ENCODE measurements around the gene MYOCOS. TPM values are rescaled to one million over a fixed set of nuclear protein-coding genes. Genes with fewer than 3 reads are reported as not detected.

Gene MYOCOS
- total RNA-seq, 2 donors from 2014 or later: not detected

- Histone ChIP-seq H3K27ac (no peak overlapping the region), H3K9me3 (no peaks in the 10 kb centered on the region), H3K36me3 (no peaks in the 10 kb centered on the region), H3K4me1 (replicated peaks) (no peaks in the 10 kb centered on the region), H3K4me3 (no peak overlapping the region), H3K27me3 (replicated peaks; ENCODE audit: insufficient read depth) (no peaks in the 10 kb centered on the region)
- intact Hi-C loops (cut with DNase I): no loop called here
- TF ChIP-seq CTCF (IDR thresholded peaks at IDR 0.05): no peak
- no peak for TF ChIP-seq POLR2A (IDR thresholded peaks at IDR 0.05)
- no peak for TF ChIP-seq POLR2AphosphoS5 (IDR thresholded peaks at IDR 0.05)
- no peak for DNase-seq (ENCODE audit: low spot score)
- WGBS: 79% methylated on average over 2 of the region's 2 CpGs
Measured at GRCh38 chr1:171635661-171636060, 13.6 kb downstream of the MYOCOS start.

- Histone ChIP-seq H3K27ac (no peak overlapping the region), H3K36me3 (no peaks in the 10 kb centered on the region), H3K27me3 (replicated peaks; ENCODE audit: insufficient read depth) (no peaks in the 10 kb centered on the region), H3K4me1 (replicated peaks) (no peaks in the 10 kb centered on the region), H3K9me3 (no peaks in the 10 kb centered on the region), H3K4me3 (no peak overlapping the region)
- intact Hi-C loops (cut with DNase I): no loop called here
- 84% methylated on average over 11 of the region's 11 CpGs for WGBS
- no peak for TF ChIP-seq CTCF (IDR thresholded peaks at IDR 0.05)
- TF ChIP-seq POLR2AphosphoS5 (IDR thresholded peaks at IDR 0.05): no peak
- TF ChIP-seq POLR2A (IDR thresholded peaks at IDR 0.05): no peak
- DNase-seq (ENCODE audit: low spot score): no peak
Measured at GRCh38 chr1:171636141-171636540, 14.1 kb downstream of the MYOCOS start.

DNA sequence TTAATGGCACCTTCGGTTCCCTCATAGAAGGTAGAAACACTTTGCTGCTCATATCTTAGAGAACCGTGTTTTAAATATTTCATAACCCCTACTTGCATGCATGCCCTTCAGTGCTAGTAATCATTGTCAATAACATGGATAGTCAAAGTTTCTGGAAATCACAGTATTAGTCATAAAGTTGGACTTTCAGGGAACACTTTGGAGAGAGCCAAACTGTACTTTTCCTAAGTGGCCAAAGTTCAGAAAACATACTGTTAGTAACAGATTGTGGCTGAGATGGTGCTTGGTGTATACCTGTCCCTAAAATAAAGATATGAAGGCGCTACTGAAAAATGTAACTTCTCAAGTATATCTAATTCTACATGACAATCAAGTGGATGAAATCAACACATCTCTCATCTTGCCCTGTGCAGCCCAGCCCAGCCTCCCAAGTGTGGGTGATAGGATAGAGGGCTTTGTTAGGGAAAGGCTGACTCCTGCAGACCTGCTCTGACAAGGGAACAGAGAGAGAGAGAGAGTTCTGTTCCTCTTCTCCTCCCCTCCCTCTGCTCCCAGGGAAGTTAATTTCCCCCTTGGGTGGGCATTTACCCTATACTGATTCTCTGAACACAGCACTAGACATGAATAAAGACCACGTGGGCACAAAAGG, 16.0 kb downstream of the MYOCOS start:
- intact Hi-C loops (cut with DNase I): no loop called here
- H3K27me3 ChIP-seq (replicated peaks; ENCODE audit: insufficient read depth): no peaks in the 10 kb centered on the region
- no peak overlapping the region for H3K27ac ChIP-seq
- H3K4me3 ChIP-seq: no peak overlapping the region
- H3K4me1 ChIP-seq (replicated peaks): no peaks in the 10 kb centered on the region
- no peaks in the 10 kb centered on the region for H3K36me3 ChIP-seq
- DNase-seq (ENCODE audit: low spot score): no peak
- 75% methylated on average over 4 of the region's 4 CpGs for WGBS
- no peaks in the 10 kb centered on the region for H3K9me3 ChIP-seq
- TF ChIP-seq POLR2AphosphoS5 (IDR thresholded peaks at IDR 0.05) (no peak), CTCF (IDR thresholded peaks at IDR 0.05) (no peak), POLR2A (IDR thresholded peaks at IDR 0.05) (no peak)

DNA sequence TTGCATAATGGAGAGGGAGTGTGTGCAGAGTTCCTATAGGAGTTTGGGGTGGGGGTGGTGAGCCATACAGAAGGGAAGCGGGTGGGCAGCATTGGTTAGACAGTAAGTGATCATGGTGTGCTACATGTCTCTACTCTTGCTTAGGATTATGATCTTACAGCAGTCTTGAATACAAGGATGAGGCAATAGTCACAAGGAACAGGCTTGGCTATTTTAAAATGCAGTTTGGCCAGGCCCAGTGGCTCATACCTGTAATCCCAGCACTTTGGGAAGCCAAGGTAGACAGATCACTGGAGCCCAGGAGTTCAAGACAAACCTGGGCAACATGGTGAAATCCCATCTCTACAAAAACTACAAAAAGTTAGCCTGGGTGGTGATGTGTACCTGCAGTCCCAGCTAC, 18.2 kb downstream of the MYOCOS start:
- intact Hi-C loops (cut with DNase I): loop anchor here (5.0 kb wide), 1 partner anchor 342 kb away; no protein-coding TSS in a partner anchor
- 100% methylated on average over 1 of the region's 1 CpG for WGBS
- Histone ChIP-seq H3K4me1 (replicated peaks) (peaks cover 3% of the 10 kb centered on the region), H3K27me3 (replicated peaks; ENCODE audit: insufficient read depth) (no peaks in the 10 kb centered on the region), H3K27ac (no peak overlapping the region), H3K36me3 (no peaks in the 10 kb centered on the region), H3K9me3 (no peaks in the 10 kb centered on the region), H3K4me3 (no peak overlapping the region)
- TF ChIP-seq POLR2A (IDR thresholded peaks at IDR 0.05) (no peak), CTCF (IDR thresholded peaks at IDR 0.05) (no peak), POLR2AphosphoS5 (IDR thresholded peaks at IDR 0.05) (no peak)
- DNase-seq (ENCODE audit: low spot score): no peak
